ENCODE results near the gene TRIM31. TPM values are rescaled to one million over a fixed set of nuclear protein-coding genes. Genes with fewer than 3 reads are reported as not detected.
"Not testable (repeated sequence)": the region's sequence is repeated elsewhere in the genome, so short reads cannot be mapped to it uniquely, and the experiment has no call there.

The TRIM31 gene
- total RNA-seq, 1 donor from 2014 or later, result not detected

- DNase-seq (ENCODE audit: low read depth) (no peak), FAIRE-seq (no peak)
- H3K4me1 ChIP-seq (ENCODE audit: insufficient read depth, low read length), result no peaks in the 10 kb centered on the region
- no peak overlapping the region for H3K4me3 ChIP-seq (ENCODE audit: insufficient read depth, low read depth, low read length)
- Mint-ChIP-seq H3K27me3 (ENCODE audit: low read depth, unreplicated experiment) (peaks cover 46% of the 10 kb centered on the region), H3K27ac (ENCODE audit: unreplicated experiment) (no peak overlapping the region), H3K4me1 (ENCODE audit: low read depth, unreplicated experiment) (no peaks in the 10 kb centered on the region), H3K4me3 (ENCODE audit: unreplicated experiment) (no peak overlapping the region), H3K36me3 (ENCODE audit: low read depth, unreplicated experiment) (no peaks in the 10 kb centered on the region), H3K9me3 (ENCODE audit: unreplicated experiment) (no peaks in the 10 kb centered on the region)
- no peak for TF ChIP-seq CTCF (IDR thresholded peaks at IDR 0.05; ENCODE audit: insufficient read depth, low read depth, low read length)
- no peak for TF ChIP-seq EZH2 (IDR thresholded peaks at IDR 0.05; ENCODE audit: insufficient read depth, low read length)
- no peak overlapping the region for H3K9ac ChIP-seq (ENCODE audit: low read length)
- H4K20me1 ChIP-seq (ENCODE audit: insufficient read depth, low read length), result no peaks in the 10 kb centered on the region
- H3K79me2 ChIP-seq (ENCODE audit: insufficient read depth, low read length), result no peaks in the 10 kb centered on the region
- no peak overlapping the region for H3K4me2 ChIP-seq (ENCODE audit: low read length)
- no peaks in the 10 kb centered on the region for H3K9me3 ChIP-seq (ENCODE audit: insufficient read depth, low read depth, low read length)
- no peak overlapping the region for H3K27ac ChIP-seq (ENCODE audit: low read depth, low read length)
- no peaks in the 10 kb centered on the region for H3K36me3 ChIP-seq (ENCODE audit: insufficient read depth, low read length)
- H2AFZ ChIP-seq (ENCODE audit: low read depth, low read length), result no peak overlapping the region
- peaks cover 19% of the 10 kb centered on the region for H3K27me3 ChIP-seq (ENCODE audit: insufficient read depth, low read length)
Observed at GRCh38 chr6:30121446-30122366, 8.8 kb upstream of the TRIM31 start.

GRCh38 chr6:30118691-30119090, 5.8 kb upstream of the TRIM31 start:
- H3K79me2 ChIP-seq (ENCODE audit: insufficient read depth, low read length); H3K27ac ChIP-seq (ENCODE audit: low read depth, low read length); H3K4me3 ChIP-seq (ENCODE audit: insufficient read depth, low read depth, low read length); H3K4me2 ChIP-seq (ENCODE audit: low read length); H2AFZ ChIP-seq (ENCODE audit: low read depth, low read length); H3K36me3 Mint-ChIP-seq (ENCODE audit: low read depth, unreplicated experiment); H3K36me3 ChIP-seq (ENCODE audit: insufficient read depth, low read length); H3K9me3 Mint-ChIP-seq (ENCODE audit: unreplicated experiment); H4K20me1 ChIP-seq (ENCODE audit: insufficient read depth, low read length); H3K4me1 Mint-ChIP-seq (ENCODE audit: low read depth, unreplicated experiment); H3K27me3 ChIP-seq (ENCODE audit: insufficient read depth, low read length); H3K4me3 Mint-ChIP-seq (ENCODE audit: unreplicated experiment); H3K9me3 ChIP-seq (ENCODE audit: insufficient read depth, low read depth, low read length); DNase-seq (ENCODE audit: low read depth); H3K9ac ChIP-seq (ENCODE audit: low read length); FAIRE-seq; H3K27ac Mint-ChIP-seq (ENCODE audit: unreplicated experiment); H3K4me1 ChIP-seq (ENCODE audit: insufficient read depth, low read length): not testable (repeated sequence)
- H3K27me3 Mint-ChIP-seq (ENCODE audit: low read depth, unreplicated experiment), result peaks cover 44% of the 10 kb centered on the region

- Histone ChIP-seq H3K4me3 (ENCODE audit: insufficient read depth, low read depth, low read length) (no peak overlapping the region), H2AFZ (ENCODE audit: low read depth, low read length) (no peak overlapping the region), H3K4me2 (ENCODE audit: low read length) (no peak overlapping the region), H3K36me3 (ENCODE audit: insufficient read depth, low read length) (no peaks in the 10 kb centered on the region), H3K79me2 (ENCODE audit: insufficient read depth, low read length) (no peaks in the 10 kb centered on the region), H3K27me3 (ENCODE audit: insufficient read depth, low read length) (peaks cover 20% of the 10 kb centered on the region), H3K9me3 (ENCODE audit: insufficient read depth, low read depth, low read length) (no peaks in the 10 kb centered on the region), H3K4me1 (ENCODE audit: insufficient read depth, low read length) (no peaks in the 10 kb centered on the region), H3K9ac (ENCODE audit: low read length) (no peak overlapping the region), H4K20me1 (ENCODE audit: insufficient read depth, low read length) (no peaks in the 10 kb centered on the region), H3K27ac (ENCODE audit: low read depth, low read length) (no peak overlapping the region)
- H3K36me3 Mint-ChIP-seq (ENCODE audit: low read depth, unreplicated experiment), result no peaks in the 10 kb centered on the region
- H3K27ac Mint-ChIP-seq (ENCODE audit: unreplicated experiment), result no peak overlapping the region
- DNase-seq (ENCODE audit: low read depth), result no peak
- peaks cover 54% of the 10 kb centered on the region for H3K27me3 Mint-ChIP-seq (ENCODE audit: low read depth, unreplicated experiment)
- no peaks in the 10 kb centered on the region for H3K9me3 Mint-ChIP-seq (ENCODE audit: unreplicated experiment)
- no peak for FAIRE-seq
- no peaks in the 10 kb centered on the region for H3K4me1 Mint-ChIP-seq (ENCODE audit: low read depth, unreplicated experiment)
- TF ChIP-seq CTCF (IDR thresholded peaks at IDR 0.05; ENCODE audit: insufficient read depth, low read depth, low read length) (no peak), EZH2 (IDR thresholded peaks at IDR 0.05; ENCODE audit: insufficient read depth, low read length) (no peak)
- no peak overlapping the region for H3K4me3 Mint-ChIP-seq (ENCODE audit: unreplicated experiment)
Observed at GRCh38 chr6:30116724-30117123, 3.8 kb upstream of the TRIM31 start.

Data from astrocyte (in vitro differentiated cells and primary cell).